Measurements from ENCODE around the gene CYP2J2.

GRCh38 chr1:59906931-59907330 lies 19.6 kb downstream of the CYP2J2 start:
- TF ChIP-seq CTCF (IDR thresholded peaks at IDR 0.05) (no peak), POLR2A (IDR thresholded peaks at IDR 0.05) (no peak)

Data from heart left ventricle (tissue), 13 donors.